Left ventricle myocardium inferior (tissue), 1 donor: Measurements from ENCODE around the gene RABL2B. TPM values are rescaled to one million over a fixed set of nuclear protein-coding genes. Genes with fewer than 3 reads are reported as not detected.

Experiments used
- DNase-seq: peaks from one replicate; pipeline ENCODE4 v3.0.0-alpha.2; 2020
- H3K27ac ChIP-seq: fragments of 200-600 bp; replicated peaks from 2 replicates; pipeline ENCODE4 v1.8.0; 2021
- H3K27me3 ChIP-seq: fragments of 200-600 bp; 2 replicates; pipeline ENCODE4 v1.8.0; 2021; ENCODE audit warnings: low read depth
- H3K36me3 ChIP-seq: fragments of 200-600 bp; 2 replicates; pipeline ENCODE4 v1.8.0; 2021
- H3K4me1 ChIP-seq: fragments of 200-600 bp; 2 replicates; pipeline ENCODE4 v1.8.0; 2021
- H3K4me3 ChIP-seq: fragments of 200-600 bp; 2 replicates; pipeline ENCODE4 v1.8.0; 2021; ENCODE audit warnings: mild to moderate bottlenecking, moderate library complexity
- H3K9me3 ChIP-seq: fragments of 200-600 bp; replicated peaks from 2 replicates; pipeline ENCODE4 v1.8.0; 2021
- intact Hi-C: fragments of 100-400 bp; cut with micrococcal nuclease; formaldehyde crosslinking; loops from one replicate; pipeline ENCODE4 v1.11.0; 2022
- total RNA-seq: library from RNA; stranded (reverse); fragmentation: NEBNext Ultra II Directional; extraction: Animal tissue kit (Norgen Biotek cat#: 25700); gene quantifications from one replicate; pipeline ENCODE4 v1.2.1, GENCODE V29; 2021
- TF ChIP-seq, protein P1 (sequence below): fragments of 200-600 bp; IDR thresholded peaks from 2 replicates; pipeline ENCODE4 v1.8.0; 2021; ENCODE audit warnings: antibody characterized with exemption, mild to moderate bottlenecking, borderline replicate concordance
- donor health status: DM: no; HTN: yes; CAD: no; lungs with severe emphysema.

The RABL2B gene
- total RNA-seq, 1 donor from 2014 or later: 8.7 TPM

DNA sequence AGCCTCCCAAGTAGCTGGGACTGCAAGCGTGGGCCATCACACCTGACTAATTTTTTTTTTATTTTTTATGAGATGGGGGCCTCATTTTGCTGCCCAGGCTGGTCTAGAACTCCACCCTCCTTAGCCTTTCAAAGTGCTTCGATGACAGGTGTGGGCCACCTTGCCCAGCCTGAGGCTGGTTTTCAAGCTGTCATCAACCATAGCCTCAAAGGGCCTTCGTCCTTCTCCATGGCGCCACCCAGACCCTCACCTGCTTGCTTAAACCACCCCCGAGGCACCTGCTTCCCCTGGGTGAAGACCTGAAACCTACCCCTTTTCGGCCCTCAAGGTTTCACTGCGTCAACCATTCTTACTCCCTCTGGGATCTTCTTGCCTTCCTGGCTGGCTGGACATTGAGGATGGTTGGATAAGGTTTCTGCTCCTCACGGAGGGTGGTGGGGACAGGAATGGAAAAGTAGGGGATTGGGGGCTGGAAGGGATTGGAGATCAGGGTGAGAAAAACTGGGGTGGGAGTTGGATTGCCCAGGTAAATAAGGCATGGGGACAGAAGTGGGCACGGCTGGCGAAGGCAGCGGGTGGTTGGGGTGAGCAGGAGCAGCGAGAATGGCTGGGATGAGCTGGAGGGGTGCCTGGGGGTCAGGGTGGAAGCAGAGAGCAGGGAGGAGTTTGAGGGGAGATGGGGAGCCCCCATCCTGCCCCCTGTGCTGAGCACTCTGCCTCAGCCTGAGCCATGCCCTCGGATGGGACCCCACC is 48.3 kb downstream of the RABL2B start:
- Histone ChIP-seq H3K4me1 (peaks cover 36% of the 10 kb centered on the region), H3K9me3 (no peaks in the 10 kb centered on the region), H3K27ac (no peak overlapping the region), H3K27me3 (peaks cover 86% of the 10 kb centered on the region), H3K36me3 (no peaks in the 10 kb centered on the region), H3K4me3 (no peak overlapping the region)
- DNase-seq: peak; percentile 9
- intact Hi-C loops: no loop called here
- TF ChIP-seq, protein P1, sequence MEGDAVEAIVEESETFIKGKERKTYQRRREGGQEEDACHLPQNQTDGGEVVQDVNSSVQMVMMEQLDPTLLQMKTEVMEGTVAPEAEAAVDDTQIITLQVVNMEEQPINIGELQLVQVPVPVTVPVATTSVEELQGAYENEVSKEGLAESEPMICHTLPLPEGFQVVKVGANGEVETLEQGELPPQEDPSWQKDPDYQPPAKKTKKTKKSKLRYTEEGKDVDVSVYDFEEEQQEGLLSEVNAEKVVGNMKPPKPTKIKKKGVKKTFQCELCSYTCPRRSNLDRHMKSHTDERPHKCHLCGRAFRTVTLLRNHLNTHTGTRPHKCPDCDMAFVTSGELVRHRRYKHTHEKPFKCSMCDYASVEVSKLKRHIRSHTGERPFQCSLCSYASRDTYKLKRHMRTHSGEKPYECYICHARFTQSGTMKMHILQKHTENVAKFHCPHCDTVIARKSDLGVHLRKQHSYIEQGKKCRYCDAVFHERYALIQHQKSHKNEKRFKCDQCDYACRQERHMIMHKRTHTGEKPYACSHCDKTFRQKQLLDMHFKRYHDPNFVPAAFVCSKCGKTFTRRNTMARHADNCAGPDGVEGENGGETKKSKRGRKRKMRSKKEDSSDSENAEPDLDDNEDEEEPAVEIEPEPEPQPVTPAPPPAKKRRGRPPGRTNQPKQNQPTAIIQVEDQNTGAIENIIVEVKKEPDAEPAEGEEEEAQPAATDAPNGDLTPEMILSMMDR: no peak

DNA sequence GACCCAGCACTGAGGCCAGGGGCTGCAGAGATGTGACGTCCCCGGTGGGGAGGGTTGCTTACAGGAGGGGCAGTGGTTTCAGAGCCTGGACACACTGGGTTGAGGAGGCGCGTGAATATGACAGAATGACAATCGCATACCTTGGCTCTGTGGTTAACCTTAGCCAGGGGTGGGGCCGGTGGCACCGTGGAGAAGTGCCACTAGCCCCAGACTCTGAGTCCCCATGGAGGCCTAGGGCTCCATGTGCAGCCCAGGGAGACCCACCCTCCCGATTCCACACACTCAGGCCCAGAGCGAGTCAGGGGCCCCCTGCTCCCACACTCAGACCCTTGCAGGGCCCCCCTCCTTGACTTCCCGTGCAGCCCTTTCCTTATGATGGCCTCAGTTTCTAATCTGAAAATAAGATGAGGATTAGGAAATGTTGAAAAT is 49.1 kb downstream of the RABL2B start:
- H3K4me3 ChIP-seq: no peak overlapping the region
- intact Hi-C loops: no loop called here
- H3K4me1 ChIP-seq: peaks cover 44% of the 10 kb centered on the region
- no peak for DNase-seq
- no peaks in the 10 kb centered on the region for H3K9me3 ChIP-seq
- H3K27ac ChIP-seq: no peak overlapping the region
- TF ChIP-seq, protein P1: no peak
- no peaks in the 10 kb centered on the region for H3K36me3 ChIP-seq
- peaks cover 89% of the 10 kb centered on the region for H3K27me3 ChIP-seq

DNA sequence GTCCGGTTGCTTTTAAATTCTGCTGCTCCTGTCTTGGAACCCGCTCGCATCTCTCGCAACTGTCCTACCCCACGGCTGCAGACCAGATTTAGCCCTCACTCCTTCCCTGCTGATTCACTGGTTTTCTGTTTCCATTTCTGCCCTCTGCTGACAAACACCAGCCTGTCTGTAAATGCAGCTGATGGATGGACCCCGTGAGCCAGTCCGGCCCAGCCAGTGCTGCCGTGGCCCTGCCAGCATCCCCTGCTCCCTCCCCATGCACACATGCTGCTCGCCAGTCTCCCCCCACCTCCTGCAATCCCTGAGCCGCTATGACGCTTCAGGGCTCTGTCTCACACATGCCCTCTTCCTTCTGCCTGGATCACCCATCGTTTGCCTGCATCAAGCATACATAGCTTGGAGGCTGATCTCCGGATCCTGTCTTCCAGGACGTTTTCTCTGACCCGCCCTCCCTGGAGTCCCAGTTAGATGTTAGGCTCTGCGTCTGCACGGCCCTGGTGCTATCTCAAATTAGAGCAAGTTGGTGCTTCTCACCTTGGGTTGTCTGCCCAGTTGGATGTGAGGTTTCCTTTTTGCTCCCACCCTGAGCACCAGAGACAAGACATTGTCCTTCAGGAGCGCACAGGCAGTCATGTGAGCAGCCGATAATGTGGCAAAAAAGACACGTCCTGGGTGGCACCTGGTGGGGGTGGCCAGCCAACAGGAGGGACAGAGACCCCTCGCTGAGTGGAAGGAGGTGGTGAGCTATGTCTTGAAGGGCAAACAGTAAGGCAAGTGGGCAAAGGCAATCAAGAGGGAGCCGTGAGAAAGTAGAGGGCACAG is 49.7 kb downstream of the RABL2B start:
- DNase-seq: peak; percentile 16
- Histone ChIP-seq H3K36me3 (no peaks in the 10 kb centered on the region), H3K27ac (peak overlapping the region; percentile 7), H3K4me3 (no peak overlapping the region), H3K4me1 (peaks cover 50% of the 10 kb centered on the region), H3K9me3 (no peaks in the 10 kb centered on the region), H3K27me3 (peaks cover 85% of the 10 kb centered on the region)
- TF ChIP-seq, protein P1: no peak
- intact Hi-C loops: no loop called here

DNA sequence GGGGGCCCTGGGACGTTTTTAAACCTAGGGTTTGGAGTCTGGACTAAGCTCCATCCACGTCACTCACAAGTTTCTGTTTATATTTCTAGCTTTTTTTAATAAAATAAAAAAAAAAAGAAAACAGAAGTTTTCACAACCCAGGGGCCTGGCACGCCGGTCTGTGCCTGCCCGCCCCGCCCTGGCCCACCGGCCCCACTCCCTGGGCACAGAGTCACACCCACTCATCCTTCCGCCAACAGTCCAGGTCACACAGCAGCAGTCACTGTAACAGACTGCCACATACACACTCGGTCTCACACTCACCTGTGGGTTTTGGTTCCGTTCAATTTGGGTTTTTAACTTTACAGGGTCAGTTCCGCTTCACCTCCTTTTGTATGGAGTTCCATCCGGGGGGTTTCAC is 50.8 kb downstream of the RABL2B start:
- Histone ChIP-seq H3K9me3 (no peaks in the 10 kb centered on the region), H3K4me3 (no peak overlapping the region), H3K27me3 (peaks cover 76% of the 10 kb centered on the region), H3K4me1 (peaks cover 61% of the 10 kb centered on the region), H3K27ac (no peak overlapping the region), H3K36me3 (peaks cover 4% of the 10 kb centered on the region)
- TF ChIP-seq, protein P1: no peak
- peak; percentile 11 for DNase-seq
- intact Hi-C loops: no loop called here

DNA sequence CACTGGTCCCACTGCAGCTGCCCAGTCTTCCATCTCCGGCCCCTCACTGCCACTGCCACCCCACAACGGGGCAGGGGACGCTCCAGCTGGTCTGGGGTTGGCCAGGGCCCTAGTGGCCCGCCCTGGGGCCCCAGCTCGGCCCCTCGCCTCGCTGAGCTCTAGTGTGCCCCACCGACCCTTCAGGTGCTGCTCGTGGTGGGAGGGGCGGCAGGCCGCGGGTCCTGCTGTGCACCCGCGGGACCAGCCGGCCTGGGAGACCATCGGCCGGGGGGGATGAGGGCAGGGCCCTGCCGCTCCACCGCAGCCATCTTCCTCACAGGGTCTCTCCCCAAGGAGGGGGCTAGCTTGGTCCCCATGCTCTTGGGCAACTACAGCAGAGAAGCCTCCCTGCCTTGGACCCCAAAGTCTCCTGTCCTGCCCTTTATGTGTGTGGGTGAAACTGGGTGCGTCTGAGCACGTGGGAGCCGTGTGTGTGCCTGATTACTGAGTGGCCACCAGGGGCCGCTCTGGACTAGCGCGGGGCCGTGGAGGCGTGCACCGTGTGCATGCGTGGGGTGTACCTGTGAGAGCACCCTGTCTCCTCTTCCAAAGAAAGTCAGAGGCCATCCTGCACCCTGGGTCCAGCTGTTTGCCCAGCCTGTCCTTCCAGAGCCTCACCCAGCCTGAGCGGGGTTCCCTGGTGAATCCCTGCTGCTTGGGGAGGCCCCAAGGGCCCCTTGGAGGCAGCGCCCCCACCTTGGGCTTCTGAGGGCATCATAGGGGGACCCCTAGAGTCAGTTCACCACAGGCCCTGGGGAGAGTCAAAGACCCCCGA is 51.4 kb downstream of the RABL2B start:
- peak overlapping the region; percentile 70 for H3K27ac ChIP-seq
- H3K27me3 ChIP-seq: peaks cover 71% of the 10 kb centered on the region
- H3K4me3 ChIP-seq: peak overlapping the region; percentile 38
- TF ChIP-seq, protein P1: peak; percentile 82
- H3K9me3 ChIP-seq: no peaks in the 10 kb centered on the region
- intact Hi-C loops: no loop called here
- peaks cover 5% of the 10 kb centered on the region for H3K36me3 ChIP-seq
- DNase-seq: peak; percentile 37
- peaks cover 68% of the 10 kb centered on the region for H3K4me1 ChIP-seq
